ENCODE results near the gene NEU2. TPM values are rescaled to one million over a fixed set of nuclear protein-coding genes. Genes with fewer than 3 reads are reported as not detected.

Gene NEU2
- total RNA-seq, 4 donors from 2014 or later = not detected

- DNase-seq = no peak
- Histone ChIP-seq H3K4me1 (peaks cover 0 to 5% (median 0%) of the 10 kb centered on the region in 3 donors), H3K36me3 (no peaks in the 10 kb centered on the region), H3K4me3 (no peak overlapping the region), H3K27ac (no peak overlapping the region), H3K27me3 (peaks cover 0 to 15% (median 0%) of the 10 kb centered on the region in 4 donors), H3K9me3 (no peaks in the 10 kb centered on the region)
- WGBS, 2 donors = 82 to 85% methylated on average over 11 to 12 of the region's 12 CpGs
- TF ChIP-seq CTCF (IDR thresholded peaks at IDR 0.05) = no peak
- no peak for TF ChIP-seq POLR2A (IDR thresholded peaks at IDR 0.05)
- intact Hi-C loops (cut with DNase I) = loop anchor here (10.0 kb wide), 1 partner anchor 199 kb away; no protein-coding TSS in a partner anchor
Measured at GRCh38 chr2:233036162-233036838, 3.8 kb downstream of the NEU2 start.

GRCh38 chr2:233037078-233037477 is 4.6 kb downstream of the NEU2 start:
- DNase-seq = no peak
- TF ChIP-seq POLR2A (IDR thresholded peaks at IDR 0.05) (no peak), CTCF (IDR thresholded peaks at IDR 0.05) (no peak)
- WGBS, 2 donors = 60 to 74% methylated on average over 2 of the region's 2 CpGs
- Histone ChIP-seq H3K4me1 (peaks cover 0 to 5% (median 0%) of the 10 kb centered on the region in 3 donors), H3K4me3 (no peak overlapping the region), H3K27ac (no peak overlapping the region), H3K27me3 (peaks cover 0 to 22% (median 0%) of the 10 kb centered on the region in 4 donors), H3K36me3 (no peaks in the 10 kb centered on the region), H3K9me3 (no peaks in the 10 kb centered on the region)
- intact Hi-C loops (cut with DNase I) = loop anchor here (10.0 kb wide), 1 partner anchor 198 kb away; no protein-coding TSS in a partner anchor

- intact Hi-C loops (cut with DNase I) = loop anchor here (10.0 kb wide), 1 partner anchor 195 kb away; no protein-coding TSS in a partner anchor
Measured at GRCh38 chr2:233039212-233039845, 6.9 kb downstream of the NEU2 start.

GRCh38 chr2:233039846-233040530 is 7.5 kb downstream of the NEU2 start:
- H3K4me1 ChIP-seq = peaks cover 0 to 5% (median 0%) of the 10 kb centered on the region in 3 donors
- no peak overlapping the region for H3K4me3 ChIP-seq
- WGBS, 2 donors = 85 to 93% methylated on average over 4 of the region's 10 CpGs
- H3K9me3 ChIP-seq = no peaks in the 10 kb centered on the region
- no peak overlapping the region for H3K27ac ChIP-seq
- no peak for TF ChIP-seq POLR2A (IDR thresholded peaks at IDR 0.05)
- no peak for TF ChIP-seq CTCF (IDR thresholded peaks at IDR 0.05)
- no peaks in the 10 kb centered on the region for H3K36me3 ChIP-seq
- no peak for DNase-seq
- intact Hi-C loops (cut with DNase I) = loop anchor here (10.0 kb wide), 1 partner anchor 195 kb away; no protein-coding TSS in a partner anchor
- peaks cover 0 to 30% (median 0%) of the 10 kb centered on the region in 4 donors for H3K27me3 ChIP-seq

More at GRCh38 chr2:233039212-233039845, 6.9 kb downstream of the NEU2 start:
- 69% methylated on average over 8 of the region's 8 CpGs for WGBS, 2 donors
- Histone ChIP-seq H3K27me3 (peaks cover 0 to 30% (median 0%) of the 10 kb centered on the region in 4 donors), H3K4me1 (peaks cover 0 to 5% (median 0%) of the 10 kb centered on the region in 3 donors), H3K4me3 (no peak overlapping the region), H3K36me3 (no peaks in the 10 kb centered on the region), H3K27ac (no peak overlapping the region), H3K9me3 (no peaks in the 10 kb centered on the region)
- TF ChIP-seq POLR2A (IDR thresholded peaks at IDR 0.05) = no peak
- TF ChIP-seq CTCF (IDR thresholded peaks at IDR 0.05) = no peak
- DNase-seq = no peak
